HCT116 (cell line): Measurements from ENCODE around the gene TRIM24. TPM values are rescaled to one million over a fixed set of nuclear protein-coding genes. Genes with fewer than 3 reads are reported as not detected.

ENCODE experiments used
- ATAC-seq: fragments of 200-7000 bp; cut with Tn5 transposase; 2 replicates; pipeline ENCODE4 v1.9.1; 2020; ENCODE audit warnings: mild to moderate bottlenecking, moderate library complexity
- BruUV-seq: library from RNA; stranded (reverse); fragments of 400-500 nt; replicated peaks from 2 replicates; lab custom pipeline; 2021; lab: Mats Ljungman, UMichigan
- CTCF ChIA-PET: fragments of 300-600 bp; sonication (Branson Sonifier 250); formaldehyde crosslinking; loops from one replicate; lab custom pipeline; 2021; ENCODE audit warnings: antibody characterized with exemption; lab: Charles Lee
- POLR2A ChIA-PET: fragments of 300-600, 350-600 bp; sonication (Branson Sonifier 250); formaldehyde crosslinking; loops from one replicate; lab custom pipeline; 2021; ENCODE audit warnings: antibody characterized with exemption; lab: Charles Lee
- RAD21 ChIA-PET, 2 experiments: fragments of 300-600 bp; sonication (Branson Sonifier 250); formaldehyde crosslinking; loops; one replicate each; lab custom pipeline; 2023; ENCODE audit warnings: low total read pairs in 2 of 2; ENCODE audit not compliant: uncharacterized antibody in 2 of 2, unreplicated experiment in 2 of 2, low non-redundant PET in 1 of 2; lab: Charles Lee
- DNase-seq: peaks from one replicate; pipeline ENCODE4 v3.0.0-alpha.2; 2010; ENCODE audit warnings: low read depth, low spot score
- H2AFZ ChIP-seq: fragments of 200-600 bp; shearing (Covaris generic), sonication (generic); 2 replicates; pipeline ENCODE4 v1.6.1; 2017; ENCODE audit warnings: low read depth, mixed run types, mixed read lengths, antibody characterized with exemption, low read length; ENCODE audit not compliant: poor library complexity, severe bottlenecking
- H3K27ac ChIP-seq: 2 replicates; pipeline ENCODE4 v1.5.1; 2012; ENCODE audit warnings: low read depth, low read length
- H3K27me3 ChIP-seq: fragments of 200-600 bp; sonication (generic); 2 replicates; pipeline ENCODE4 v1.6.1; 2016; ENCODE audit warnings: mixed run types, low read length, mixed read lengths; ENCODE audit not compliant: insufficient read depth
- H3K36me3 ChIP-seq, 2 experiments: fragments of 200-500 bp in 1 of 2; fragments of 200-600 bp in 1 of 2; sonication (Bioruptor generic) in 1 of 2; sonication (generic) in 1 of 2; 2 replicates each; pipeline versions ENCODE4 v1.5.1 to v1.6.1; 2014 to 2016; ENCODE audit warnings: low read length in 2 of 2, inconsistent platforms in 1 of 2, mixed read lengths in 1 of 2, mixed run types in 1 of 2; ENCODE audit not compliant: insufficient read depth in 2 of 2, control insufficient read depth in 1 of 2
- H3K4me1 ChIP-seq, 2 experiments: fragments of 200-600 bp in 1 of 2; sonication (generic) in 1 of 2; 2 replicates each; pipeline versions ENCODE4 v1.5.1 to v1.6.1; 2012 to 2017; ENCODE audit warnings: low read length in 2 of 2, inconsistent platforms in 1 of 2, mild to moderate bottlenecking in 1 of 2, mixed read lengths in 1 of 2, mixed run types in 1 of 2, moderate library complexity in 1 of 2; ENCODE audit not compliant: insufficient read depth in 2 of 2, control insufficient read depth in 1 of 2
- H3K4me2 ChIP-seq: fragments of 200-600 bp; sonication (generic); 2 replicates; pipeline ENCODE4 v1.6.1; 2017; ENCODE audit warnings: mixed run types, low read length, mixed read lengths
- H3K4me3 ChIP-seq, 2 experiments: fragments of 200-600 bp in 1 of 2; sonication (generic) in 1 of 2; replicated peaks in 1 of 2; 2 replicates each; pipeline ENCODE4 v1.5.1; 2011 to 2016; ENCODE audit warnings: low read length in 2 of 2, control low read depth in 1 of 2, low read depth in 1 of 2, mild to moderate bottlenecking in 1 of 2, mixed read lengths in 1 of 2, mixed run types in 1 of 2
- H3K79me2 ChIP-seq: fragments of 200-600 bp; sonication (generic); 2 replicates; pipeline ENCODE4 v1.6.1; 2017; ENCODE audit warnings: mild to moderate bottlenecking, mixed run types, low read length, moderate library complexity, mixed read lengths; ENCODE audit not compliant: insufficient read depth
- H3K9ac ChIP-seq: fragments of 200-600 bp; sonication (generic); 2 replicates; pipeline ENCODE4 v1.6.1; 2016; ENCODE audit warnings: low read length, mixed read lengths
- H3K9me2 ChIP-seq: fragments of 200-600 bp; sonication (generic), shearing (Covaris generic); 2 replicates; pipeline ENCODE4 v1.6.1; 2017; ENCODE audit warnings: mixed run types, mild to moderate bottlenecking, moderate library complexity; ENCODE audit not compliant: insufficient read depth
- H3K9me3 ChIP-seq, 2 experiments: fragments of 200-500 bp in 1 of 2; fragments of 200-600 bp in 1 of 2; sonication (Bioruptor generic) in 1 of 2; sonication (generic) in 1 of 2; 2 replicates each; pipeline ENCODE4 v1.6.1; 2014 to 2017; ENCODE audit warnings: low read length in 2 of 2, mixed read lengths in 2 of 2, inconsistent platforms in 1 of 2, low read depth in 1 of 2, mild to moderate bottlenecking in 1 of 2, mixed run types in 1 of 2, moderate library complexity in 1 of 2; ENCODE audit not compliant: control insufficient read depth in 1 of 2, insufficient read depth in 1 of 2
- H4K20me1 ChIP-seq: fragments of 200-600 bp; sonication (generic), shearing (Covaris generic); 2 replicates; pipeline ENCODE4 v1.6.1; 2017; ENCODE audit warnings: mixed run types, mild to moderate bottlenecking, moderate library complexity; ENCODE audit not compliant: insufficient read depth
- ATF3 ChIP-seq: IDR thresholded peaks from 2 replicates; pipeline ENCODE4 v1.6.1; 2012
- CBX3 ChIP-seq: IDR thresholded peaks from 2 replicates; pipeline ENCODE4 v1.6.1; 2012; ENCODE audit warnings: low read depth
- CEBPB ChIP-seq: IDR thresholded peaks from 2 replicates; pipeline ENCODE4 v1.6.1; 2012; ENCODE audit warnings: low read depth
- EGR1 ChIP-seq: IDR thresholded peaks from 2 replicates; pipeline ENCODE4 v1.6.1; 2012; ENCODE audit warnings: low read depth
- EZH2 ChIP-seq: fragments of 200-600 bp; sonication (generic); IDR thresholded peaks from 2 replicates; pipeline ENCODE4 v1.6.1; 2017; ENCODE audit warnings: antibody characterized with exemption, mixed run types
- EZH2phosphoT487 ChIP-seq: fragments of 200-600 bp; IDR thresholded peaks from 2 replicates; pipeline ENCODE4 v1.6.1; 2018; ENCODE audit warnings: antibody characterized with exemption, borderline replicate concordance
- JUND ChIP-seq: IDR thresholded peaks from 2 replicates; pipeline ENCODE4 v1.6.1; 2012
- POLR2A ChIP-seq: IDR thresholded peaks from 2 replicates; pipeline ENCODE4 v1.7.0; 2011; ENCODE audit warnings: borderline replicate concordance; ENCODE audit not compliant: insufficient read depth, insufficient read length; ENCODE audit errors: extremely low read depth
- POLR2AphosphoS5 ChIP-seq: IDR thresholded peaks from 2 replicates; pipeline ENCODE4 v1.6.1; 2011; ENCODE audit warnings: mild to moderate bottlenecking, low read depth, low read length, moderate library complexity
- RAD21 ChIP-seq: IDR thresholded peaks from 2 replicates; pipeline ENCODE4 v1.6.1; 2012; ENCODE audit warnings: low read depth, mild to moderate bottlenecking
- SP1 ChIP-seq: IDR thresholded peaks from 2 replicates; pipeline ENCODE4 v1.6.1; 2012; ENCODE audit warnings: low read depth
- SRF ChIP-seq: IDR thresholded peaks from 2 replicates; pipeline ENCODE4 v1.6.1; 2012; ENCODE audit warnings: low read depth
- TCF7L2 ChIP-seq: IDR thresholded peaks from 2 replicates; pipeline ENCODE4 v1.7.0; 2011; ENCODE audit warnings: borderline replicate concordance, inconsistent platforms; ENCODE audit not compliant: insufficient read depth, insufficient read length; ENCODE audit errors: extremely low read depth
- ZBTB33 ChIP-seq: IDR thresholded peaks from 2 replicates; pipeline ENCODE4 v1.6.1; 2011; ENCODE audit warnings: mild to moderate bottlenecking, low read length, moderate library complexity; ENCODE audit not compliant: insufficient replicate concordance; ENCODE audit errors: extremely low read depth
- ZNF274 ChIP-seq: fragments of 200-500 bp; sonication (Bioruptor generic); IDR thresholded peaks from 2 replicates; pipeline ENCODE4 v1.6.1; 2014; ENCODE audit warnings: mild to moderate bottlenecking, low read depth, low read length, inconsistent platforms
- intact Hi-C: fragments of 100-400 bp; cut with micrococcal nuclease; formaldehyde crosslinking; loops from 2 replicates; pipeline ENCODE4 v1.10.0; 2022
- total RNA-seq: library from RNA; stranded (reverse); gene quantifications from one replicate; pipeline ENCODE4 v1.2.1, GENCODE V29; 2021; ENCODE audit not compliant: unreplicated experiment
- TF ChIP-seq, protein P1 (sequence below): IDR thresholded peaks from 2 replicates; pipeline ENCODE4 v1.6.1; 2012; ENCODE audit warnings: low read depth
- TF ChIP-seq, protein P2 (sequence below): IDR thresholded peaks from 2 replicates; pipeline ENCODE4 v1.6.1; 2012

The TRIM24 gene
- total RNA-seq, 1 experiment from 2014 or later, result 12.8 TPM

DNA sequence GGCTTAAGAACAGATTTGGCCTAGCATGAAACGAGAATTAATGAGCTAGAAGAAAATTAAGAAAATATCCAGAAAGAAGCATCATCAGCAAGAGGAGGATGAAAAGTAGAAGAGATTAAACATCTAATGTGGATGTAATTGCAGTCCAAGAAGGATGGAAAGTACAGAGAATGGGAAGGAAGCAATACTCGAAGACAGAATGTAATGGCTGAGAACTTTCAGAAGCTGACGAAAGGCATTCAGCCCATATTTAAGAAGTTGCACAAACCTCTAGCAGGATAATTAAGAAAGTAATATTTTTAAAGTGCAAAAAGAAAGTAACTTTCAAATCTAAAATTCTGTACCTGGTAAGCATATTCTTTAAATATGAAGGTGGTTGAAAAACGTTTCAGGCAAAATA is 60.7 kb downstream of the TRIM24 start:
- H3K27ac ChIP-seq, result no peak overlapping the region
- no peak overlapping the region for H3K4me2 ChIP-seq
- intact Hi-C loops, result no loop called here
- H3K9ac ChIP-seq, result no peak overlapping the region
- H3K4me1 ChIP-seq, result no peaks in the 10 kb centered on the region
- ChIA-PET RAD21 (no interaction called here), CTCF (no interaction called here), POLR2A (no interaction called here)
- TF ChIP-seq CBX3 (no peak), POLR2AphosphoS5 (no peak), SRF (no peak), ZNF274 (no peak), EZH2 (no peak), RAD21 (no peak), SP1 (no peak), TCF7L2 (no peak), CEBPB (no peak), ZBTB33 (no peak), POLR2A (no peak), EZH2phosphoT487 (no peak), JUND (no peak), EGR1 (no peak), ATF3 (no peak)
- TF ChIP-seq, protein P1, sequence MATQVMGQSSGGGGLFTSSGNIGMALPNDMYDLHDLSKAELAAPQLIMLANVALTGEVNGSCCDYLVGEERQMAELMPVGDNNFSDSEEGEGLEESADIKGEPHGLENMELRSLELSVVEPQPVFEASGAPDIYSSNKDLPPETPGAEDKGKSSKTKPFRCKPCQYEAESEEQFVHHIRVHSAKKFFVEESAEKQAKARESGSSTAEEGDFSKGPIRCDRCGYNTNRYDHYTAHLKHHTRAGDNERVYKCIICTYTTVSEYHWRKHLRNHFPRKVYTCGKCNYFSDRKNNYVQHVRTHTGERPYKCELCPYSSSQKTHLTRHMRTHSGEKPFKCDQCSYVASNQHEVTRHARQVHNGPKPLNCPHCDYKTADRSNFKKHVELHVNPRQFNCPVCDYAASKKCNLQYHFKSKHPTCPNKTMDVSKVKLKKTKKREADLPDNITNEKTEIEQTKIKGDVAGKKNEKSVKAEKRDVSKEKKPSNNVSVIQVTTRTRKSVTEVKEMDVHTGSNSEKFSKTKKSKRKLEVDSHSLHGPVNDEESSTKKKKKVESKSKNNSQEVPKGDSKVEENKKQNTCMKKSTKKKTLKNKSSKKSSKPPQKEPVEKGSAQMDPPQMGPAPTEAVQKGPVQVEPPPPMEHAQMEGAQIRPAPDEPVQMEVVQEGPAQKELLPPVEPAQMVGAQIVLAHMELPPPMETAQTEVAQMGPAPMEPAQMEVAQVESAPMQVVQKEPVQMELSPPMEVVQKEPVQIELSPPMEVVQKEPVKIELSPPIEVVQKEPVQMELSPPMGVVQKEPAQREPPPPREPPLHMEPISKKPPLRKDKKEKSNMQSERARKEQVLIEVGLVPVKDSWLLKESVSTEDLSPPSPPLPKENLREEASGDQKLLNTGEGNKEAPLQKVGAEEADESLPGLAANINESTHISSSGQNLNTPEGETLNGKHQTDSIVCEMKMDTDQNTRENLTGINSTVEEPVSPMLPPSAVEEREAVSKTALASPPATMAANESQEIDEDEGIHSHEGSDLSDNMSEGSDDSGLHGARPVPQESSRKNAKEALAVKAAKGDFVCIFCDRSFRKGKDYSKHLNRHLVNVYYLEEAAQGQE, result no peak
- TF ChIP-seq, protein P2, sequence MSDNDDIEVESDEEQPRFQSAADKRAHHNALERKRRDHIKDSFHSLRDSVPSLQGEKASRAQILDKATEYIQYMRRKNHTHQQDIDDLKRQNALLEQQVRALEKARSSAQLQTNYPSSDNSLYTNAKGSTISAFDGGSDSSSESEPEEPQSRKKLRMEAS, result no peak
- H3K27me3 ChIP-seq, result no peaks in the 10 kb centered on the region
- H3K36me3 ChIP-seq, result no peaks in the 10 kb centered on the region
- H3K4me3 ChIP-seq, result no peak overlapping the region
- ATAC-seq (no peak), DNase-seq (no peak)
- no peaks in the 10 kb centered on the region for H3K9me3 ChIP-seq
- H2AFZ ChIP-seq, result no peak overlapping the region
- H3K9me2 ChIP-seq, result no peaks in the 10 kb centered on the region
- no peaks in the 10 kb centered on the region for H3K79me2 ChIP-seq
- BruUV-seq, result no TSS peak
- no peaks in the 10 kb centered on the region for H4K20me1 ChIP-seq
